Measurements from ENCODE around the gene PDZD4. TPM values are rescaled to one million over a fixed set of nuclear protein-coding genes. Genes with fewer than 3 reads are reported as not detected.

PDZD4 gene
- total and polyA plus RNA-seq, 2 experiments from 2014 or later: 0.50 to 5.8 TPM

GRCh38 chrX:153853902-153854267 lies 23.5 kb upstream of the PDZD4 start:
- no peaks in the 10 kb centered on the region for H3K9me3 ChIP-seq (ENCODE audit: low read depth)
- DNase-seq (ENCODE audit: low read depth in 1 of 2, low spot score in 1 of 2): no peak
- H3K36me3 ChIP-seq: no peaks in the 10 kb centered on the region
- H3K27me3 ChIP-seq: no peaks in the 10 kb centered on the region
- no peak overlapping the region for H3K27ac ChIP-seq
- H3K4me1 ChIP-seq (ENCODE audit: low read depth): no peaks in the 10 kb centered on the region
- H3K4me3 ChIP-seq: no peak overlapping the region
- no peak for TF ChIP-seq CTCF (IDR thresholded peaks at IDR 0.05; ENCODE audit: low read depth, low read length)

GRCh38 chrX:153853180-153853901 lies 23.0 kb upstream of the PDZD4 start:
- Histone ChIP-seq H3K4me1 (ENCODE audit: low read depth) (no peaks in the 10 kb centered on the region), H3K36me3 (no peaks in the 10 kb centered on the region), H3K9me3 (ENCODE audit: low read depth) (no peaks in the 10 kb centered on the region), H3K4me3 (no peak overlapping the region), H3K27me3 (no peaks in the 10 kb centered on the region), H3K27ac (no peak overlapping the region)
- no peak for DNase-seq (ENCODE audit: low read depth in 1 of 2, low spot score in 1 of 2)
- TF ChIP-seq CTCF (IDR thresholded peaks at IDR 0.05; ENCODE audit: low read depth, low read length): no peak

GRCh38 chrX:153851981-153852380 lies 21.6 kb upstream of the PDZD4 start:
- Histone ChIP-seq H3K27ac (no peak overlapping the region), H3K4me3 (no peak overlapping the region), H3K36me3 (no peaks in the 10 kb centered on the region), H3K9me3 (ENCODE audit: low read depth) (no peaks in the 10 kb centered on the region), H3K4me1 (ENCODE audit: low read depth) (no peaks in the 10 kb centered on the region), H3K27me3 (no peaks in the 10 kb centered on the region)
- no peak for DNase-seq (ENCODE audit: low read depth in 1 of 2, low spot score in 1 of 2)
- no peak for TF ChIP-seq CTCF (IDR thresholded peaks at IDR 0.05; ENCODE audit: low read depth, low read length)

- H3K4me1 ChIP-seq (ENCODE audit: low read depth): no peaks in the 10 kb centered on the region
- no peaks in the 10 kb centered on the region for H3K36me3 ChIP-seq
- no peak overlapping the region for H3K27ac ChIP-seq
- DNase-seq (ENCODE audit: low read depth in 1 of 2, low spot score in 1 of 2): no peak
- H3K27me3 ChIP-seq: no peaks in the 10 kb centered on the region
- TF ChIP-seq CTCF (IDR thresholded peaks at IDR 0.05; ENCODE audit: low read depth, low read length): no peak
- H3K4me3 ChIP-seq: no peak overlapping the region
- H3K9me3 ChIP-seq (ENCODE audit: low read depth): no peaks in the 10 kb centered on the region
Measured at GRCh38 chrX:153848325-153848724, 18.0 kb upstream of the PDZD4 start.

- Histone ChIP-seq H3K4me1 (ENCODE audit: low read depth) (no peaks in the 10 kb centered on the region), H3K4me3 (no peak overlapping the region), H3K9me3 (ENCODE audit: low read depth) (no peaks in the 10 kb centered on the region), H3K27me3 (no peaks in the 10 kb centered on the region), H3K27ac (no peak overlapping the region), H3K36me3 (no peaks in the 10 kb centered on the region)
- DNase-seq (ENCODE audit: low read depth in 1 of 2, low spot score in 1 of 2): peak in 1 of 2 donors; percentile 11
- TF ChIP-seq CTCF (IDR thresholded peaks at IDR 0.05; ENCODE audit: low read depth, low read length): no peak
Measured at GRCh38 chrX:153845842-153846241, 15.5 kb upstream of the PDZD4 start.
